HEK293 (cell line): ENCODE measurements around the gene TSPYL6.
A peak's percentile ranks its signal among the peaks of the same experiment; 100 is the strongest.

Experiments used
- CTCF ChIA-PET: fragments of 350-600 bp; formaldehyde crosslinking; extraction: SDS; loops from one replicate; lab custom pipeline; 2021; ENCODE audit warnings: antibody characterized with exemption; lab: Yijun Ruan, JAX
- POLR2A ChIA-PET: fragments of 300-600 bp; formaldehyde crosslinking; extraction: SDS; loops from one replicate; lab custom pipeline; 2020; ENCODE audit warnings: antibody characterized with exemption, inconsistent platforms; lab: Yijun Ruan, JAX
- H3K27ac ChIP-seq: fragments of 200-500 bp; sonication (Bioruptor generic); 2 replicates; pipeline ENCODE4 v1.5.1; 2014; ENCODE audit warnings: low read depth, low read length, control low read depth, inconsistent platforms; ENCODE audit errors: extremely low read depth
- H3K36me3 ChIP-seq, 2 experiments: fragments of 200-500 bp in 1 of 2; sonication (Bioruptor generic) in 1 of 2; 1 replicate in 1 of 2; 2 replicates in 1 of 2; pipeline ENCODE4 v1.5.1; 2014 to 2017; ENCODE audit warnings: inconsistent platforms in 2 of 2, low read length in 2 of 2; ENCODE audit not compliant: control insufficient read depth in 2 of 2, insufficient read depth in 1 of 2
- H3K4me1 ChIP-seq: fragments of 200-500 bp; sonication (Bioruptor generic); 2 replicates; pipeline ENCODE4 v1.5.1; 2014; ENCODE audit warnings: mild to moderate bottlenecking, low read length, inconsistent platforms; ENCODE audit not compliant: control insufficient read depth, insufficient read depth
- H3K4me3 ChIP-seq: 2 replicates; pipeline ENCODE4 v1.5.1; 2011; ENCODE audit warnings: low read depth, mild to moderate bottlenecking, control low read depth, low read length, moderate library complexity
- H3K9me3 ChIP-seq: fragments of 200-500 bp; sonication (Bioruptor generic); 2 replicates; pipeline ENCODE4 v1.5.1; 2014; ENCODE audit warnings: low read depth, low read length, inconsistent platforms; ENCODE audit not compliant: control insufficient read depth, insufficient read depth
- BCL11B ChIP-seq: fragments of 450-650 bp; formaldehyde crosslinking; IDR thresholded peaks from 2 replicates; pipeline ENCODE4 v1.5.1; 2016; ENCODE audit warnings: low read depth, missing biosample characterization, missing genetic modification characterization
- GLIS1 ChIP-seq: fragments of 450-650 bp; formaldehyde crosslinking; IDR thresholded peaks from 2 replicates; pipeline ENCODE4 v1.5.1; 2016; ENCODE audit warnings: missing biosample characterization, missing genetic modification characterization
- HOXA7 ChIP-seq: sonication (generic); formaldehyde crosslinking; IDR thresholded peaks from 2 replicates; pipeline ENCODE4 v1.8.1; 2022; ENCODE audit warnings: missing genetic modification reagents, borderline replicate concordance
- PATZ1 ChIP-seq: fragments of 450-650 bp; formaldehyde crosslinking; IDR thresholded peaks from 2 replicates; pipeline ENCODE4 v1.5.1; 2016; ENCODE audit warnings: missing biosample characterization, missing genetic modification characterization
- PBX3 ChIP-seq: sonication (generic); formaldehyde crosslinking; IDR thresholded peaks from 2 replicates; pipeline ENCODE4 v1.8.1; 2022; ENCODE audit warnings: mild to moderate bottlenecking, moderate library complexity, missing genetic modification reagents
- REPIN1 ChIP-seq: fragments of 450-650 bp; formaldehyde crosslinking; IDR thresholded peaks from 2 replicates; pipeline ENCODE4 v1.5.1; 2017; ENCODE audit warnings: missing biosample characterization, missing genetic modification characterization, low read depth
- REST ChIP-seq: fragments of 450-650 bp; formaldehyde crosslinking; IDR thresholded peaks from 2 replicates; pipeline ENCODE4 v1.5.1; 2016; ENCODE audit warnings: missing biosample characterization, missing genetic modification characterization
- SETDB1 ChIP-seq: IDR thresholded peaks from one replicate; pipeline ENCODE4 v1.6.1; 2017; ENCODE audit warnings: mild to moderate bottlenecking, low read length, moderate library complexity, mixed read lengths; ENCODE audit not compliant: insufficient read length
- WT1 ChIP-seq: fragments of 450-650 bp; formaldehyde crosslinking; IDR thresholded peaks from 2 replicates; pipeline ENCODE4 v1.5.1; 2016; ENCODE audit warnings: missing biosample characterization, missing genetic modification characterization
- ZBTB21 ChIP-seq: fragments of 450-650 bp; formaldehyde crosslinking; IDR thresholded peaks from 2 replicates; pipeline ENCODE4 v1.5.1; 2017; ENCODE audit warnings: missing biosample characterization, missing genetic modification characterization
- ZBTB48 ChIP-seq: fragments of 450-650 bp; formaldehyde crosslinking; IDR thresholded peaks from 2 replicates; pipeline ENCODE4 v1.5.1; 2016; ENCODE audit warnings: missing biosample characterization, missing genetic modification characterization
- ZBTB8A ChIP-seq: fragments of 450-650 bp; formaldehyde crosslinking; IDR thresholded peaks from 2 replicates; pipeline ENCODE4 v1.5.1; 2016; ENCODE audit warnings: missing biosample characterization, missing genetic modification characterization
- ZNF133 ChIP-seq: fragments of 450-650 bp; formaldehyde crosslinking; IDR thresholded peaks from 2 replicates; pipeline ENCODE4 v1.5.1; 2016; ENCODE audit warnings: missing biosample characterization, missing genetic modification characterization
- ZNF157 ChIP-seq: fragments of 450-650 bp; formaldehyde crosslinking; IDR thresholded peaks from 2 replicates; pipeline ENCODE4 v1.5.1; 2016; ENCODE audit warnings: missing biosample characterization, missing genetic modification characterization
- ZNF18 ChIP-seq: fragments of 450-650 bp; formaldehyde crosslinking; IDR thresholded peaks from 2 replicates; pipeline ENCODE4 v1.5.1; 2016; ENCODE audit warnings: missing biosample characterization, missing genetic modification characterization
- ZNF19 ChIP-seq: fragments of 450-650 bp; formaldehyde crosslinking; IDR thresholded peaks from 2 replicates; pipeline ENCODE4; 2016; ENCODE audit warnings: missing biosample characterization, missing genetic modification characterization, low read depth
- ZNF202 ChIP-seq: fragments of 450-650 bp; formaldehyde crosslinking; IDR thresholded peaks from 2 replicates; pipeline ENCODE4 v1.5.1; 2016; ENCODE audit warnings: missing biosample characterization, missing genetic modification characterization, borderline replicate concordance
- ZNF266 ChIP-seq: fragments of 450-650 bp; formaldehyde crosslinking; IDR thresholded peaks from 2 replicates; pipeline ENCODE4 v1.5.1; 2016; ENCODE audit warnings: missing biosample characterization, missing genetic modification characterization, low read depth
- ZNF311 ChIP-seq: fragments of 450-650 bp; formaldehyde crosslinking; IDR thresholded peaks from 2 replicates; pipeline ENCODE4 v1.5.1; 2017; ENCODE audit warnings: missing biosample characterization, missing genetic modification characterization, borderline replicate concordance
- ZNF341 ChIP-seq: fragments of 450-650 bp; formaldehyde crosslinking; IDR thresholded peaks from 2 replicates; pipeline ENCODE4; 2016; ENCODE audit warnings: low read depth, missing biosample characterization, missing genetic modification characterization
- ZNF354C ChIP-seq: fragments of 450-650 bp; formaldehyde crosslinking; IDR thresholded peaks from 2 replicates; pipeline ENCODE4 v1.5.1; 2016; ENCODE audit warnings: missing biosample characterization, missing genetic modification characterization, low read depth, borderline replicate concordance
- ZNF366 ChIP-seq: fragments of 450-650 bp; formaldehyde crosslinking; conservative IDR thresholded peaks from 2 replicates; pipeline ENCODE4 v1.5.1; 2016; ENCODE audit warnings: missing biosample characterization, missing genetic modification characterization
- ZNF560 ChIP-seq: fragments of 450-650 bp; formaldehyde crosslinking; IDR thresholded peaks from 2 replicates; pipeline ENCODE4 v1.5.1; 2017; ENCODE audit warnings: missing biosample characterization, missing genetic modification characterization, borderline replicate concordance
- ZNF658 ChIP-seq: fragments of 450-650 bp; formaldehyde crosslinking; IDR thresholded peaks from 2 replicates; pipeline ENCODE4; 2016; ENCODE audit warnings: missing biosample characterization, missing genetic modification characterization
- ZNF670 ChIP-seq: fragments of 450-650 bp; formaldehyde crosslinking; IDR thresholded peaks from 2 replicates; pipeline ENCODE4 v1.5.1; 2016; ENCODE audit warnings: missing biosample characterization, missing genetic modification characterization, low read depth
- ZNF792 ChIP-seq: fragments of 450-650 bp; formaldehyde crosslinking; IDR thresholded peaks from 2 replicates; pipeline ENCODE4 v1.5.1; 2016; ENCODE audit warnings: missing biosample characterization, missing genetic modification characterization

The TSPYL6 gene

GRCh38 chr2:54247115-54247514, 8.9 kb downstream of the TSPYL6 start (continued):
- TF ChIP-seq SETDB1 (no peak), ZNF202 (no peak)
- TF ChIP-seq, all 188 proteins: peak for 0

GRCh38 chr2:54240515-54241469, 15.2 kb downstream of the TSPYL6 start:
- H3K9me3 ChIP-seq = no peaks in the 10 kb centered on the region
- no peak overlapping the region for H3K27ac ChIP-seq
- no peaks in the 10 kb centered on the region for H3K4me1 ChIP-seq
- ChIA-PET CTCF (no interaction called here), POLR2A (interaction anchor here (1.0 kb wide), 1 partner anchor 9 kb away, joined by 3 read pairs; no protein-coding TSS in a partner anchor)
- TF ChIP-seq ZNF311 = no peak
- no peak for TF ChIP-seq ZNF266
- no peak for TF ChIP-seq ZBTB21 (tag by site-specific recombination)
- TF ChIP-seq PATZ1 (tag by site-specific recombination) = no peak
- TF ChIP-seq ZBTB8A (tag by site-specific recombination) = no peak
- no peak for TF ChIP-seq ZNF341 (tag by site-specific recombination)
- TF ChIP-seq ZNF18 = no peak
- TF ChIP-seq REST (tag by site-specific recombination) = no peak
- TF ChIP-seq ZBTB48 (tag by site-specific recombination) = no peak
- no peak for TF ChIP-seq BCL11B (tag by site-specific recombination)
- no peak for TF ChIP-seq ZNF157 (tag by site-specific recombination)
- TF ChIP-seq ZNF19 (tag by site-specific recombination) = no peak
- no peak for TF ChIP-seq ZNF792
- H3K4me3 ChIP-seq = no peak overlapping the region
- no peaks in the 10 kb centered on the region for H3K36me3 ChIP-seq

GRCh38 chr2:54239427-54239826, 16.6 kb downstream of the TSPYL6 start:
- no peaks in the 10 kb centered on the region for H3K4me1 ChIP-seq
- no peak overlapping the region for H3K27ac ChIP-seq
- H3K4me3 ChIP-seq = no peak overlapping the region
- ChIA-PET CTCF (interaction anchor here (0.5 to 1.3 kb wide), 3 partner anchors 24 to 397 kb away, joined by 3 read pairs; no protein-coding TSS in a partner anchor), POLR2A (interaction anchor here (1.0 kb wide), 1 partner anchor 11 kb away, joined by 3 read pairs; no protein-coding TSS in a partner anchor)
- H3K36me3 ChIP-seq = no peaks in the 10 kb centered on the region
- H3K9me3 ChIP-seq = no peaks in the 10 kb centered on the region
- TF ChIP-seq ZNF658 (tag by site-specific recombination) (no peak), ZNF366 (tag by site-specific recombination) (no peak), ZNF560 (tag by site-specific recombination) (no peak), PBX3 (no peak), ZNF670 (tag by site-specific recombination) (no peak), HOXA7 (no peak), WT1 (peak; percentile 43; the same call in 1 of the 2 replicates), ZNF354C (tag by site-specific recombination) (no peak), GLIS1 (tag by site-specific recombination) (peak; percentile 83), REPIN1 (no peak), ZNF133 (tag by site-specific recombination) (no peak)
